Erythroblast (primary cell): ENCODE results near the gene TMEM52.

ENCODE experiments used
- GATA1 ChIP-seq: IDR thresholded peaks from 2 replicates; pipeline ENCODE4 v1.6.1; 2011; ENCODE audit warnings: low read depth, mild to moderate bottlenecking, control low read depth, low read length, moderate library complexity
- POLR2A ChIP-seq: IDR thresholded peaks from 2 replicates; pipeline ENCODE4 v1.6.1; 2011; ENCODE audit warnings: mild to moderate bottlenecking, low read length

DNA sequence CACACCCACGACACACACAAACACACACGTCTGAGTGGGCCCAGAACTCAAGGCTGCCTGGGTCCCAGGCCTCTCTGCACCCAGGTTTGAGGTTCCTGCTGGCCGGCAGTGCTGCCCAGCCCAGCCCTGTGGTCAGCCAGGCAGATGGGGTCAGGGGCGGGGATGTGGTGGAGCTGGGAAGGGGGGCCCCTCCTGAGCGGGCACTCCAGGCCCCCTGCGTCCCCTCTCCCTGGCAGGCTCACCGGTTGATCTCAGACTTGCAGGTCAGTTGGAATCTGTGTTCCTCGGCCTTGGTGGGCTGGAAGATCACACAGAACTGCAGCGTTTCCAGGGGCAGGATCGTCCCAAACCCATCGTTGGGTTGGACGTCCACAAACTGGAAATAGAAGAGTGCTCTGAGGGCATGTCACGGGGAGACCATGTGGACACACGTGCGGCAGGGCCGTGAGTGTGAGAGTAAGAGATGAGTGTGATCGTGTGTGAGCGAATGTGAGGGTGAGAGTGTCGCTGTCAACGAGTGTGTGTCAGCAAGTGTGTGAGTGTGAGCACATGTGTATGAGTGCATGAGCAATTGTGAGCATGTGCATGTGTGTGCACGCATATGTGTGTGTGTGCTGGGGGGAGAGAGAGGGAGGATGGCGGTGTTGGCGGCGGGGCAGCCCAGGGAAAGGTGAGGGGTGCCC, 19.7 kb upstream of the TMEM52 start:
- TF ChIP-seq POLR2A (no peak), GATA1 (no peak)
